GM21717 (cell line): ENCODE measurements around the gene RANBP9.

Experiments used
- ATAC-seq: cut with Tn5 transposase; IDR thresholded peaks from one replicate; pipeline ENCODE4 v1.9.1; 2021; ENCODE audit warnings: mild to moderate bottlenecking, moderate library complexity; ENCODE audit not compliant: unreplicated experiment

Gene RANBP9

DNA sequence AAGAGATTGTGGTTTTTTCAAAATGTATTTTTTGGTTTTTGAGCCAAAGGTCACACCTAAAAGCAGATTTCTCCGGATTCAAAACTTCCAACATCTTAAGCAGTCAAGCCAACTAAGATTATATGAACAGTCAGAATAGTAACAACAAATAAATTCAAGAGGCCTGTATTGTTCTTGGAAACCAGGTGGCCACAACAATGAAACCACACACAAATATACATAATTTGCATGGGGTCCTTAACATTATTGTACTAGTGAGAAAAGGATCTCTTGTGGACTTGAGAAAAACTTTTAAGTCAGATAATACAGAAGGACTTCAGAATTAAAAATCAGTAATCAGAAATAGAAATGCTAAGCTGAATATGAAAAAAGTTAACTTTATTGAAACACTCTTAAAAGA is 55.9 kb downstream of the RANBP9 start:
- no peak for ATAC-seq

- ATAC-seq: no peak
Measured at GRCh38 chr6:13654496-13654895, 57.1 kb downstream of the RANBP9 start.

DNA sequence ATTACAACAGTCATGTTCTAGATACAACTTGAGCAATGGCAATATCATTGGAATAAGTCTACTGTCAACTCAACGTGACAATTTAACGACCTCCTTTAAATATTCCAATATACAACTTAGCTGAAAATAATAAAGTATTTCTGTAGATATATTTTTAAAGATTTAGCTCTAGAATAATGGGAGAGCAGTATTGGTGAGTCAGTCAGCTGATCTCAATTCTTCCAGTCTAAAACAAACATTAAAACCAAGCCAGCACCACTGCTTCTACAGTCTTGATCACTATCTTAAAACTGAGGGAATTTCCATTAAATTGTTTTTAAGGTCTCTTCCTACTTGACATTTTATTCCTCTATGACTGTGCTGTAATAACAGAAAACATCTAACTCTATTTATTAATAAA is 58.3 kb downstream of the RANBP9 start:
- ATAC-seq: no peak

- ATAC-seq: no peak
Measured at GRCh38 chr6:13649393-13649792, 62.2 kb downstream of the RANBP9 start.

DNA sequence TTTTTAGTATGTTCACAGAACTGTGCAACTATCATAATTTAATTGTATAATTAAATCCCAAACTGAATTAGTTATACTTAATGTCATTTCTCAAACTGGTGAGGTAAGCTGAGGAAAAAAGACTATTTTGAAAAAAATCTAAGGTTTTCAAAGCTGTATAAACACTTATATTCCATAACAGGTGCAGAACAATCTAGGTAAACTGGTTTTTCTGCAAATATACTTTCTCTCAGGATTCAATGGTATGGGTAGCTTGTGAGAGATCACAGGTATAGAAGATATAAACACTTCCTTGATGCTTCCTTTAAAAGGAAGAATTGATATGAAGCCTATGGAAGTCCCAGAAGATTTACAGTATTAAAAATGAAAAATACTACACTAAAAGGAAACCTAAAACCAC is 62.8 kb downstream of the RANBP9 start:
- no peak for ATAC-seq

- ATAC-seq: no peak
Measured at GRCh38 chr6:13643125-13643524, 68.5 kb downstream of the RANBP9 start.

GRCh38 chr6:13641315-13641714 is 70.3 kb downstream of the RANBP9 start:
- no peak for ATAC-seq

DNA sequence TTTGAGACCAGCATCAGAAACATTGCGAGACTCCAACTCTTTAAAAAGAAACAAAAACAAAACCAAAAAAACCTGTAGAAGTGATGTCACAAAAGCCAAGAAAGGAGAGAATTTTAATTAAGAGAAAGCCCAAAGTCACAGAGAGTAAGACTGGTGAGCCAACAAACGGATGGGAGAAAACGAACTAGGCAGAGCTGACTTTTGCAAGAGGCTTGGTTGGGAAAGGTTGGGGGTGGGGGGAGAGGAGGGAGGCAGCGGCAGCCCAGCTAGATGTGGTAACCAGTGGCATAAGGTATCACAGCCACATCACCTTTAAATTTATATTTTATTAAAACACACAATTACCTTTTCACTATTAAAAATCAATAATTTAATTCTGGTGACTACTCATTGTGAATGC is 73.0 kb downstream of the RANBP9 start:
- no peak for ATAC-seq

DNA sequence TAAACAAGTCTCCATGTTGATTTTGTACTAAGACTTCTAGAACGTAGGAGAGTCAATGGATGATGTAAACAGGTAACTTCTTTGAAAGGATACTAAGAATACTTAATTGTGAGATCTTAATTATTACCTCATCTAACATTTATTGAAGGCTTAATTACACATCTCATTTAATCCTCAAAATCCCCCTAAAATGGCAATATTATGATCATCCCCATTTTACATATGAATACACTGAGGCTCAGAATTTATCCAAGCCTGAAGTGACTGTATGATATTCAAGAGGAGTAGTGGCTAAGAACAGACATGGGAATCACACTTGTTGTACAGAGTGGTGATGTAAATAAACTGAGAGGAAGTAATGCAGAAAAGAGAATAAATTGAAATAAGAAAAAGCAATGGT is 73.6 kb downstream of the RANBP9 start:
- ATAC-seq: no peak

DNA sequence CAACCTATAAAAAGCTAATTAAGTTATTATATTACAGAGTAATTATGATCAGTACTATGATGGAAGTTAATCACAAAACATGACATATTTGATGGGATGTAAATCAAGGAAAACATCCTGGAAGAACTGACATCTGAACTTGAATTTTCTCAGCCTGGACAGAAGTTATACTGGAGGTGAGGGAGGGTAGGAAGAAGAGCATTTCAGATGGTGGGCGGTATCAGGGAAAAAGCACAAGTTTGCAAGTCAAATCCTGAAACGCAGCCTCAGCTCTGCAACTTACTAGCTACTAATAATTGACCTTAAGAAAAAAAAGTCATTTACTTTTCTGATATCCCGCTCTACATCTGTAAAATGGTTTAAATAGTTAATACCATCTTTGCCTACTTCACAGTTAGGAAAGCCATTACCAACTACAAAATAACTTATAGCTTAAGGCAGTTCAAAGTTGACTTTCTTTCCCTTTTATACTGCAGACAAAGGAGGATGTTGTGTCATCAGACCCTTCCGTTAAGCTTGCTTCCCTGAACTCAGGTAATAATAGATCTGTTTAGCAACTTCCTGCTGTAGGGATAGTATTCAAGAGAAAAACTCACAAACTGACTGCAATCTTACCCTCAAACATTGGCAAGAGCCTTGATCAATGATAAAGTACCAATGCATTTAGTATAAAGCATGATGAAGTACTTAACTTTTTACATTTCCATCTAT is 75.5 kb downstream of the RANBP9 start:
- no peak for ATAC-seq

- ATAC-seq: no peak
Measured at GRCh38 chr6:13633343-13633742, 78.3 kb downstream of the RANBP9 start.

DNA sequence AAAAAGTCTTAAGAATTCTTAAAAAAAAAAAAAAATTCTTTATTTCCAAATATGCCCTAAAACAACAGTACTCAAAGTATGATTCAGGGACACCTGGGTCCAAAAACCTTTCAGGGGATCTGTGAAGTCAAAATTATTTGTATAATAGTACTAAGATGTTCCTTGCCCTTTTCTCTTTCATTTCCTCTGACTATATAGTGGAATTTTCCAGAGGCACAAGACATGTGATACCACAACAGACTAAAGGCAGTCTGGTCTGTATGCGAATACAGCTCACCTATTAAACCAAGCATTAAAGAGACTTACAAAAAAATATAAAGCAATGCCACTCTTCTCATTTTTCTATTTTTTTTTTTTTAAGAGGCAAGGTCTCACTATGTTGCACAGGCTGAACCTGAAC is 81.1 kb downstream of the RANBP9 start:
- ATAC-seq: no peak

GRCh38 chr6:13629459-13630116 is 82.0 kb downstream of the RANBP9 start:
- no peak for ATAC-seq

- ATAC-seq: no peak
Measured at GRCh38 chr6:13624871-13625288, 86.8 kb downstream of the RANBP9 start.

DNA sequence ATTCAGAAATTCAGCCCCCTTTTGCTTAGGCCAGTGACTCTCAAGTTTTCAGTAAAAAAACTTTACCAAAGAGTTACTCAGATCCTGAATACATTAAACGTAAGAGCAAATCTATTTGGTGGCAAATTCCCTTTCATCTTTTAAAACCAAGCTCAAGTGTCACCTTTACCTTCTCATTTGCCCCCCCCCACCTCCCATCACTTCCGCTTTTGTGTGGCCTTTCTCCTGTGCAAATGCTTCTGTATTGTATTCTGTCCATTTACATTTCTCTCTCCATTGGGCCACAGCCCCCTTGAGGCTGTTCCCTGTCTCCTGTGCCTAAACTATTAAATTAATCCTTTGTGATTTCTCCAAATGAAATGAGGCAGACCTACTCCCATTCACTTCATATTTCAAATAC is 94.6 kb downstream of the RANBP9 start:
- ATAC-seq: no peak

GRCh38 chr6:13615792-13616120 is 95.9 kb downstream of the RANBP9 start:
- ATAC-seq: peak; percentile 26

GRCh38 chr6:13614926-13615791 is 96.5 kb downstream of the RANBP9 start, which contains the start of gene NOL7:
Gene NOL7 (plus strand): TSS chr6:13615335. CDS start chr6:13615359, 24 bp downstream.
- ATAC-seq: peak; percentile 86

DNA sequence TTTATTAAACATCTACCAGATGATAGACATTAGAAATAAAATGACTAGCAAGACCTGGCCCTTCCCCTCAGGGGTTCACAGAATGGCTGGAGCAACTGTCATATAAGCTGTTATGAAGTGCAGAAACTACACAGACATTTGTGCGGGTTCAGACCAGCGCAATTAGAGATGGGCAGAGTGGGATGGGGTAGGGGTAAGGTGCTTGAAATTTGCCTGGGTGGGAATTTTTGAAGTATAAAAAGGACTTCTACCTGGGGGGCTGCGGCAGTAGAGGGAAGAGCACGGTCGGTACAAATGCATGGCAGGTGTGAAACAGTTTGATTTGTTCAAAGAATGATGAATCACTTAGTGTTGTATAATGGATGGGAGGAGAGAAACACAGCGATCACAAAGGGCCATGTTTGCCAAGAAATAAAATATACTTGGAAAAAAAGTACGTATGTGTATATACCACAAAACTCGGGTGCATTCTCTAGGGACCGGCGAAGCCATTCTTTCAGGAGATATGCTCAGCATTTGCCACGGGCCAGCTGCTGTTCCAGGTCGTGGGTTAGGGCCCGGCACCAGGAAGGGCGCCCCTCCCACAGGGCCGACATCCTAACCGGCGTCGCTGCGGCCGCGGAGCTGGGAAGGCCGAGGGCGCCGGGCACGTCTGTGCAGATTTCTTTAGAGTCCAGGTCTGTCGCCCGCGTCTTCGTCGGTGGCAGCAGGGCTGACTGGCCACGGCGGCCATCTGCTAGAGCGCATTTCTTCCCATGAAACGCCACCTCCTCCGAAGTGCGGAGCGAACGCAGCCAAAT is 97.3 kb downstream of the RANBP9 start:
- peak; percentile 21 for ATAC-seq

DNA sequence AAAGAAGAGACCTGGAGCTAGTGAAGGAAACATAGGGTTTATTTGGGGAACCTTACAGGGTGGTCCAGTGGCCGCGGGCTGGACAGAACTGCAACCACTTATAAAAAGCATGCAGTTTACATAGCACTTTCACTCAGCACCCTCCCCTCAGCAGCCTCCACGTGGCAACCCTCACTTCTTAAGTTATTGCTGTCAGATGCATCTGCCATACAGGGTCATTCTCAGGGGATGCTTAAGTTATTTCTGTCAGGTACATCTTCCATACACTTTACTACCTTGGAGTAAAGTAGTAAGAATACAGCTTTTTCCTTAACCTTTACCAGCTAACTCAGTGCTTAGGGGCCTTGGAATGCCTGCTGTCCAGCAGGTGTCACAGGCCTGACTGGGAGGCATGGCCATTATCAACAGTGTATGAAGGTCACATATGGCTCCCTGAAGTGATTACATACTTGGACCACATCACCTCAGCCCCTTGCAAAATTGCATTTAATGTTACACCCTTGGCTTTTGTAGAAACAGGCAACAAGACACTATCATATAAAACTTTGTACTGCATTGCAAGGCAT is 98.5 kb downstream of the RANBP9 start:
- no peak for ATAC-seq

GRCh38 chr6:13611715-13612114 is 99.9 kb downstream of the RANBP9 start:
- no peak for ATAC-seq

GRCh38 chr6:13605634-13606033 is 106.0 kb downstream of the RANBP9 start:
- ATAC-seq: no peak
